Urothelium cell line (cell line): ENCODE measurements around the gene ICA1L.

Source experiments
- DNase-seq: peaks from one replicate; pipeline ENCODE4 v3.0.0; 2011; ENCODE audit warnings: low spot score, mixed read lengths
- FAIRE-seq: peaks from 2 replicates; lab custom pipeline; 2011; peaks lifted over from hg19 to GRCh38; lab: Jason Lieb, UNC

ICA1L gene

GRCh38 chr2:202750763-202751427 lies 120.7 kb downstream of the ICA1L start:
- no peak for FAIRE-seq
- DNase-seq, result no peak

GRCh38 chr2:202749477-202749876 lies 122.1 kb downstream of the ICA1L start:
- no peak for FAIRE-seq
- DNase-seq, result no peak

GRCh38 chr2:202743613-202744012 lies 128.0 kb downstream of the ICA1L start:
- DNase-seq, result no peak
- no peak for FAIRE-seq

- DNase-seq, result no peak
- FAIRE-seq, result no peak
Observed at GRCh38 chr2:202736826-202737225, 134.7 kb downstream of the ICA1L start.

GRCh38 chr2:202726070-202726469 lies 145.5 kb downstream of the ICA1L start:
- FAIRE-seq, result no peak
- no peak for DNase-seq

- no peak for FAIRE-seq
- no peak for DNase-seq
Observed at GRCh38 chr2:202723746-202724145, 147.8 kb downstream of the ICA1L start.
